ENCODE results near the gene ZNF445.
"Not testable (repeated sequence)": the region's sequence is repeated elsewhere in the genome, so short reads cannot be mapped to it uniquely, and the experiment has no call there.

ZNF445 gene

GRCh38 chr3:44411031-44411645 is 66.3 kb downstream of the ZNF445 start:
- H3K36me3 ChIP-seq, result peaks cover 6 to 11% (median 7%) of the 10 kb centered on the region in 3 donors
- H3K27me3 ChIP-seq, result no peaks in the 10 kb centered on the region
- no peaks in the 10 kb centered on the region for H3K4me1 ChIP-seq
- no peak overlapping the region for H3K27ac ChIP-seq
- intact Hi-C loops (cut with DNase I; ENCODE audit: low total_unique reads), result no loop called here
- DNase-seq, result no peak
- no peak overlapping the region for H3K4me3 ChIP-seq
- no peaks in the 10 kb centered on the region for H3K9me3 ChIP-seq
- TF ChIP-seq, protein P1, sequence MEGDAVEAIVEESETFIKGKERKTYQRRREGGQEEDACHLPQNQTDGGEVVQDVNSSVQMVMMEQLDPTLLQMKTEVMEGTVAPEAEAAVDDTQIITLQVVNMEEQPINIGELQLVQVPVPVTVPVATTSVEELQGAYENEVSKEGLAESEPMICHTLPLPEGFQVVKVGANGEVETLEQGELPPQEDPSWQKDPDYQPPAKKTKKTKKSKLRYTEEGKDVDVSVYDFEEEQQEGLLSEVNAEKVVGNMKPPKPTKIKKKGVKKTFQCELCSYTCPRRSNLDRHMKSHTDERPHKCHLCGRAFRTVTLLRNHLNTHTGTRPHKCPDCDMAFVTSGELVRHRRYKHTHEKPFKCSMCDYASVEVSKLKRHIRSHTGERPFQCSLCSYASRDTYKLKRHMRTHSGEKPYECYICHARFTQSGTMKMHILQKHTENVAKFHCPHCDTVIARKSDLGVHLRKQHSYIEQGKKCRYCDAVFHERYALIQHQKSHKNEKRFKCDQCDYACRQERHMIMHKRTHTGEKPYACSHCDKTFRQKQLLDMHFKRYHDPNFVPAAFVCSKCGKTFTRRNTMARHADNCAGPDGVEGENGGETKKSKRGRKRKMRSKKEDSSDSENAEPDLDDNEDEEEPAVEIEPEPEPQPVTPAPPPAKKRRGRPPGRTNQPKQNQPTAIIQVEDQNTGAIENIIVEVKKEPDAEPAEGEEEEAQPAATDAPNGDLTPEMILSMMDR (IDR thresholded peaks at IDR 0.05), result no peak

DNA sequence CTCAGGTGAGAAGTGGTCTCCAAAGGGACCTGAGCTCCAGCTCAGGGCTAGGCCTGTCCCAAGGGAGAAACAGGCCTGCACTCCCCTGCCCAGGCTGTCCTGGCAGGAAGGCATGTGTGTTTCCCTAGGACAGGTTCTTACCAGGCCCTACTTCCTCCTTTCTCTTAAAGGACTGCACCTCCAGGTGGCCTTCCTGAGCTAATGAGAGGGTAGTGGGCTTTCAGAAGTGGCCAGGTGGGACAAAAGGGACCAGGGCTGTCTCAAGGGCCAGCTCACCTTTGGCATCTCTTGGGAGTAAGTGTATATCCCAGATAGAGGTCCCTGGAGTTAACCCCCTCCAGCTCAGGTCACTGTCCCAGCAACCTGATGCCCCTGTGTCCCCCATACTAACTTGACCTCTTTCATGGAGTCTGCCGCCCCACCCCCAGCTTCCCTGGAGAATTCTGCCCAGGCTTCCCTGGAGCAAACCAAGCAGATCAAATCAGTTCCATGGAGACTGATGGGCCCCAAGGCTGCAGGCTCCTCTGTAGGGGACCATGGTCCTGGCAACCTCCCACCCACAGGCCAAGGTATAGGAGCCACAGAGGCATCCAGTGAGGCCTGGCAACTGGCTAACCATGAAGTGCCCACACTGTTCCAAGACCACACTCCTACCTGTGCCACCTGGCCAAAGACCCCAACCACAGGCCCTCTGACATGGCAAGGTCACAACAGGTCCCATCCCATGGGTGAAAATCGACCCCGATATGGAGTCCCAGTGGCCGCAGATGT is 67.6 kb downstream of the ZNF445 start:
- no peak for DNase-seq
- Histone ChIP-seq H3K9me3 (no peaks in the 10 kb centered on the region), H3K27ac (no peak overlapping the region), H3K27me3 (no peaks in the 10 kb centered on the region), H3K4me1 (no peaks in the 10 kb centered on the region), H3K36me3 (peaks cover 6 to 11% (median 7%) of the 10 kb centered on the region in 3 donors), H3K4me3 (no peak overlapping the region)
- intact Hi-C loops (cut with DNase I; ENCODE audit: low total_unique reads), result no loop called here
- TF ChIP-seq, protein P1 (IDR thresholded peaks at IDR 0.05), result no peak

DNA sequence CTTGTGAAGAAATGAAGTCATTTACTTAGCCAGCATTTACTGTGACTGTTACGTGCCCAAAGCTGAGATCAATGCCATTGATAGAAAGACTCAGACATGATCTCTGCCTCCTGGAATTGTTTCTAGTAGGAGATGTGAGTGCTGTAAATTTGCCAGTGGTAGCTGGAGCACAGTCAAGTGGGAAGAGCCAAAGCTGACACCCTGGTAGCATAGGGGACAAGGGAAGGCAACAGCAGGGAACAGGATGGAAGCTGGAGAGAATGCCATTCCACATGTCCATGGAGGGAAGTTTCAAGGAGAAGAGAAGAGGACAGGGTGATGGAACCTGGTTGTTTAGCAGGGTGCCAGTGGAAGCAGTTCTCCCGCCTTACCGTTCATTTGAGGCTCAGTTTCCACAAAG is 74.9 kb downstream of the ZNF445 start:
- no peaks in the 10 kb centered on the region for H3K4me1 ChIP-seq
- intact Hi-C loops (cut with DNase I; ENCODE audit: low total_unique reads), result no loop called here
- H3K4me3 ChIP-seq, result no peak overlapping the region
- H3K27ac ChIP-seq, result no peak overlapping the region
- TF ChIP-seq, protein P1 (IDR thresholded peaks at IDR 0.05), result no peak
- H3K9me3 ChIP-seq, result no peaks in the 10 kb centered on the region
- H3K36me3 ChIP-seq, result peaks cover 12 to 24% (median 13%) of the 10 kb centered on the region in 3 donors
- no peaks in the 10 kb centered on the region for H3K27me3 ChIP-seq
- no peak for DNase-seq

DNA sequence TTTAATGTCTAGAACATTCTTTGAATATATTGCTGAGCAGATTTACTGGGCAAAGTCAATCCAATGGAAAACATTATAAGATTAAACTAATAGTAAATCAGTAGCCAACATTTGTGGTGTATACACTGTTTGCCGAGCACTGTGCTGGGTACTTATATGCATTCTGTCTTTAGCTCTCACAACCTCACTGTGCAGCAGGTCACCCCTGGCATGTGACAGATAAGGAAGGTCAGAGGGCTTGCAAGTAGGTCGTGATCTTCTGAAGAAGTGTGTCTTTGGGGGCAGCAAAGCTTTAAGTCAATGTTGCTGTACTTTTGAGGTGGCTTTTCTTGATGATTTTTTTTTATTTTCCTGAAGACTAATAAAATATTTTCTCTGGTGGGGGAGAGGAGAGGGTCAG is 76.7 kb downstream of the ZNF445 start:
- intact Hi-C loops (cut with DNase I; ENCODE audit: low total_unique reads), result no loop called here
- Histone ChIP-seq H3K27ac (no peak overlapping the region), H3K4me3 (no peak overlapping the region), H3K27me3 (no peaks in the 10 kb centered on the region), H3K36me3 (peaks cover 10 to 42% (median 24%) of the 10 kb centered on the region in 3 donors), H3K4me1 (no peaks in the 10 kb centered on the region), H3K9me3 (no peaks in the 10 kb centered on the region)
- DNase-seq, result no peak
- TF ChIP-seq, protein P1 (IDR thresholded peaks at IDR 0.05), result no peak

DNA sequence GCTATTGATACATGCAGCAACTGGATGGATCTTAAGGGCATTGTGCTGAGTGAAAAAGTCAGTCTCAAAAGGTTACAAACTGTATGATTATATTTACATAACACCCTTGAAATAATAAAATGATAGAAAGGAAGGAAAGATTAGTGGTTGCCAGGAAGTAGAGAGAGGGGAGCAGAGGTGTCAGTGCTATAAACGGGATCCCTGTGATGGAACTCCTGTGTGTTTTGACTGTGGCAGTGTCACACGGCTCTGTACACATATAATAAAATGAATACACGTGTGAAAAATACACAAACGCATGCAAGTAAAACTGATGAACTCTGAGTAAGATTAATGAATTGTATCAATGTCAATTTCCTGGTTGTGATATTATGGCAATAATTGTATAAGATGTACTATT is 78.6 kb downstream of the ZNF445 start:
- Histone ChIP-seq H3K4me1 (no peaks in the 10 kb centered on the region), H3K27me3 (no peaks in the 10 kb centered on the region), H3K9me3 (no peaks in the 10 kb centered on the region), H3K36me3 (peaks cover 10 to 48% (median 24%) of the 10 kb centered on the region in 3 donors), H3K27ac (no peak overlapping the region), H3K4me3 (no peak overlapping the region)
- TF ChIP-seq, protein P1 (IDR thresholded peaks at IDR 0.05), result no peak
- DNase-seq, result no peak
- intact Hi-C loops (cut with DNase I; ENCODE audit: low total_unique reads), result no loop called here

GRCh38 chr3:44398271-44398670 is 79.2 kb downstream of the ZNF445 start:
- H3K27ac ChIP-seq; H3K27me3 ChIP-seq; DNase-seq; H3K4me3 ChIP-seq; H3K4me1 ChIP-seq; H3K9me3 ChIP-seq; intact Hi-C loops (cut with DNase I; ENCODE audit: low total_unique reads): not testable (repeated sequence)
- peaks cover 10 to 49% (median 24%) of the 10 kb centered on the region in 3 donors for H3K36me3 ChIP-seq

Data from tibial artery (tissue), 4 donors.